Gastrocnemius medialis (tissue), 4 donors: Measurements from ENCODE around the gene SLC35B2. TPM values are rescaled to one million over a fixed set of nuclear protein-coding genes. Genes with fewer than 3 reads are reported as not detected.

Experiments
- ATAC-seq, 2 donors: fragments of 150-250 bp; one replicate each; pipeline ENCODE4 v1.9.1; 2016
- DNase-seq, 2 donors: peaks; one replicate each; pipeline ENCODE4 v3.0.0-alpha.2; 2019
- H3K27ac ChIP-seq, 4 donors: fragments of 200-600 bp; sonication (generic); 1 replicate in 1 of 4; 2 replicates in 3 of 4; pipeline ENCODE4 v1.5.1; 2016 to 2018; ENCODE audit warnings: mild to moderate bottlenecking in 2 of 4, moderate library complexity in 1 of 4
- H3K27me3 ChIP-seq, 3 donors: fragments of 200-600 bp; sonication (generic) in 2 of 3; 1 replicate in 1 of 3; 2 replicates in 2 of 3; pipeline versions ENCODE4 v1.5.1 to v1.6.0; 2016 to 2019; ENCODE audit warnings: mild to moderate bottlenecking in 1 of 3, moderate library complexity in 1 of 3
- H3K36me3 ChIP-seq, 2 donors: fragments of 200-600 bp; sonication (generic) in 1 of 2; one replicate each; pipeline ENCODE4 v1.5.1; 2017 to 2018
- H3K4me1 ChIP-seq, 2 donors: fragments of 200-600 bp; sonication (generic) in 1 of 2; one replicate each; pipeline ENCODE4 v1.5.1; 2016 to 2017; ENCODE audit warnings: mild to moderate bottlenecking in 2 of 2
- H3K4me3 ChIP-seq, 4 donors: fragments of 200-600 bp; sonication (generic) in 3 of 4; 1 replicate in 1 of 4; 2 replicates in 3 of 4; pipeline ENCODE4 v1.5.1; 2016 to 2019; ENCODE audit warnings: mild to moderate bottlenecking in 2 of 4
- H3K9me3 ChIP-seq, 3 donors: fragments of 200-600 bp; sonication (generic) in 2 of 3; 1 replicate in 1 of 3; 2 replicates in 2 of 3; pipeline ENCODE4 v1.5.1; 2016 to 2019
- CTCF ChIP-seq, 5 experiments: fragments of 450-650 bp in 3 of 5; fragments of 200-600 bp in 2 of 5; sonication (generic) in 2 of 5; IDR thresholded peaks in 4 of 5; conservative IDR thresholded peaks in 1 of 5; 1 replicate in 4 of 5; 2 replicates in 1 of 5; pipeline ENCODE4 v1.5.1; 2016 to 2019; ENCODE audit warnings: antibody characterized with exemption in 5 of 5, mild to moderate bottlenecking in 3 of 5, moderate library complexity in 3 of 5
- POLR2A ChIP-seq, 2 donors: fragments of 450-650 bp; IDR thresholded peaks; one replicate each; pipeline ENCODE4 v1.6.1; 2017; ENCODE audit warnings: antibody characterized with exemption in 2 of 2, mild to moderate bottlenecking in 2 of 2, moderate library complexity in 2 of 2
- in situ Hi-C, 4 donors: fragments of 200-750 bp; cut with MboI; loops; one replicate each; pipeline versions ENCODE4 v1.15.0 to v1.8.0; 2017; ENCODE audit warnings: low sequenced_read_pairs in 4 of 4
- intact Hi-C: fragments of 100-400 bp; cut with DNase I; formaldehyde crosslinking; loops from one replicate; pipeline ENCODE4 v1.15.1; 2023; ENCODE audit warnings: low total_unique reads
- total RNA-seq, 4 donors: library from RNA; depleted of rRNA; stranded (reverse); fragments of >200 nt; gene quantifications; one replicate each; pipeline versions ENCODE4 v1.1.0 to v1.2.3, GENCODE V29; 2016

Gene SLC35B2
- total RNA-seq, 4 donors from 2014 or later: 14.9 to 35.9 (median 21.4) TPM

GRCh38 chr6:44224965-44225305 lies 32.4 kb downstream of the SLC35B2 start:
- Histone ChIP-seq H3K4me1 (peaks cover 84 to 90% of the 10 kb centered on the region in 2 donors), H3K4me3 (no peak overlapping the region), H3K27me3 (no peaks in the 10 kb centered on the region), H3K9me3 (no peaks in the 10 kb centered on the region), H3K36me3 (no peaks in the 10 kb centered on the region), H3K27ac (peak overlapping the region; percentile 95 to 99 (median 98))
- intact Hi-C loops (loop anchor here (5.0 kb wide), 2 partner anchors 233 to 453 kb away; partner anchors contain the start of gene VEGFA), in situ Hi-C loops (loop anchor here in 1 of 4 donors (25.0 kb wide), 1 partner anchor 113 kb away; no protein-coding TSS in a partner anchor)
- TF ChIP-seq POLR2A (IDR thresholded peaks at IDR 0.05) (no peak), CTCF (IDR thresholded peaks at IDR 0.05 in 4 of 5, conservative IDR thresholded peaks at IDR 0.05 in 1 of 5) (no peak)
- no peak for ATAC-seq
- no peak for DNase-seq

- Histone ChIP-seq H3K9me3 (no peaks in the 10 kb centered on the region), H3K4me1 (peaks cover 77 to 91% of the 10 kb centered on the region in 2 donors), H3K36me3 (no peaks in the 10 kb centered on the region), H3K4me3 (peak overlapping the region; percentile 61 to 85 (median 70)), H3K27me3 (no peaks in the 10 kb centered on the region), H3K27ac (peak overlapping the region; percentile 95 to 99 (median 98))
- ATAC-seq: peak in 1 of 2 donors; percentile 2
- intact Hi-C loops (loop anchor here (5.0 kb wide), 1 partner anchor 452 kb away; the partner anchor contains the start of gene VEGFA), in situ Hi-C loops (no loop called here)
- DNase-seq: no peak
- no peak for TF ChIP-seq CTCF (IDR thresholded peaks at IDR 0.05 in 4 of 5, conservative IDR thresholded peaks at IDR 0.05 in 1 of 5)
- no peak for TF ChIP-seq POLR2A (IDR thresholded peaks at IDR 0.05)
These were observed 33.0 kb downstream of the SLC35B2 start for GRCh38 chr6:44224029-44224964.

- DNase-seq (peak; percentile 74 to 75), ATAC-seq (peak; percentile 35 to 47)
- intact Hi-C loops (loop anchor here (1.0 to 5.0 kb wide), 2 partner anchors 23 to 451 kb away; partner anchors contain the start of gene VEGFA), in situ Hi-C loops (no loop called here)
- H3K27ac ChIP-seq: peak within 1 kb of the TSS; percentile 95 to 99 (median 98)
- no peaks in the 10 kb centered on the region for H3K9me3 ChIP-seq
- H3K4me1 ChIP-seq: peaks cover 72 to 89% of the 10 kb centered on the region in 2 donors
- no peaks in the 10 kb centered on the region for H3K27me3 ChIP-seq
- H3K36me3 ChIP-seq: no peaks in the 10 kb centered on the region
- H3K4me3 ChIP-seq: peak within 1 kb of the TSS; percentile 61 to 85 (median 70)
- TF ChIP-seq CTCF (IDR thresholded peaks at IDR 0.05 in 4 of 5, conservative IDR thresholded peaks at IDR 0.05 in 1 of 5): peak in 3 of 5 experiments; percentile 17 to 23 (median 22)
- TF ChIP-seq POLR2A (IDR thresholded peaks at IDR 0.05): peak; percentile 80
These were observed 33.9 kb downstream of the SLC35B2 start, which contains the start of gene SLC29A1 for GRCh38 chr6:44223319-44224028. TSS of gene SLC29A1 (plus strand) at chr6:44223595. CDS start at chr6:44227314, 3,719 bp downstream.

GRCh38 chr6:44222486-44223318 lies 34.6 kb downstream of the SLC35B2 start:
- intact Hi-C loops (loop anchor here (1.0 to 5.0 kb wide), 2 partner anchors 24 to 450 kb away; partner anchors contain the start of gene VEGFA), in situ Hi-C loops (no loop called here)
- H3K27me3 ChIP-seq: no peaks in the 10 kb centered on the region
- peak overlapping the region; percentile 95 to 99 (median 98) for H3K27ac ChIP-seq
- H3K36me3 ChIP-seq: no peaks in the 10 kb centered on the region
- H3K9me3 ChIP-seq: no peaks in the 10 kb centered on the region
- TF ChIP-seq CTCF (IDR thresholded peaks at IDR 0.05 in 4 of 5, conservative IDR thresholded peaks at IDR 0.05 in 1 of 5): no peak
- no peak for TF ChIP-seq POLR2A (IDR thresholded peaks at IDR 0.05)
- DNase-seq (no peak), ATAC-seq (peak; percentile 3)
- H3K4me1 ChIP-seq: peaks cover 71 to 89% of the 10 kb centered on the region in 2 donors
- peak overlapping the region; percentile 61 to 85 (median 70) for H3K4me3 ChIP-seq
